Glomerular visceral epithelial cell (primary cell): Measurements from ENCODE around the gene SLC9A9.
A peak's percentile ranks its signal among the peaks of the same experiment; 100 is the strongest.
"Not testable (repeated sequence)": the region's sequence is repeated elsewhere in the genome, so short reads cannot be mapped to it uniquely, and the experiment has no call there.

Source experiments
- DNase-seq: peaks from one replicate; pipeline ENCODE4 v3.0.0-alpha.2; 2016; ENCODE audit errors: extremely low spot score

SLC9A9 gene

GRCh38 chr3:143287403-143287802, 560.9 kb downstream of the SLC9A9 start:
- peak; percentile 8 for DNase-seq

- no peak for DNase-seq
These were observed 561.8 kb downstream of the SLC9A9 start for GRCh38 chr3:143286392-143287010.

GRCh38 chr3:143283432-143284128, 564.7 kb downstream of the SLC9A9 start:
- no peak for DNase-seq

GRCh38 chr3:143280984-143281383, 567.3 kb downstream of the SLC9A9 start:
- no peak for DNase-seq

- DNase-seq = not testable (repeated sequence)
These were observed 568.7 kb downstream of the SLC9A9 start for GRCh38 chr3:143279567-143279966.

GRCh38 chr3:143278721-143279120, 569.5 kb downstream of the SLC9A9 start:
- DNase-seq = no peak

- no peak for DNase-seq
These were observed 570.7 kb downstream of the SLC9A9 start for GRCh38 chr3:143277531-143277930.

GRCh38 chr3:143276592-143276991, 571.7 kb downstream of the SLC9A9 start:
- no peak for DNase-seq

GRCh38 chr3:143273975-143274690, 574.1 kb downstream of the SLC9A9 start:
- DNase-seq = no peak

GRCh38 chr3:143271136-143271535, 577.1 kb downstream of the SLC9A9 start:
- DNase-seq = no peak

- no peak for DNase-seq
These were observed 578.5 kb downstream of the SLC9A9 start for GRCh38 chr3:143269741-143270140.

GRCh38 chr3:143267989-143268388, 580.3 kb downstream of the SLC9A9 start:
- no peak for DNase-seq

GRCh38 chr3:143266927-143267326, 581.3 kb downstream of the SLC9A9 start:
- DNase-seq = no peak

GRCh38 chr3:143266511-143266910, 581.8 kb downstream of the SLC9A9 start:
- DNase-seq = no peak

- DNase-seq = no peak
These were observed 582.7 kb downstream of the SLC9A9 start for GRCh38 chr3:143265501-143266070.

GRCh38 chr3:143263852-143264513, 584.3 kb downstream of the SLC9A9 start:
- no peak for DNase-seq

GRCh38 chr3:143261848-143262247, 586.4 kb downstream of the SLC9A9 start:
- DNase-seq = no peak

- no peak for DNase-seq
These were observed 589.6 kb downstream of the SLC9A9 start for GRCh38 chr3:143258692-143259091.

GRCh38 chr3:143256416-143256815, 591.9 kb downstream of the SLC9A9 start:
- DNase-seq = no peak

GRCh38 chr3:143255739-143256138, 592.5 kb downstream of the SLC9A9 start:
- DNase-seq = no peak

- no peak for DNase-seq
These were observed 595.3 kb downstream of the SLC9A9 start for GRCh38 chr3:143252931-143253330.

GRCh38 chr3:143249014-143249413, 599.3 kb downstream of the SLC9A9 start:
- DNase-seq = no peak
